GM23248 (cell line): ENCODE data around the gene POLE2. TPM values are rescaled to one million over a fixed set of nuclear protein-coding genes. Genes with fewer than 3 reads are reported as not detected.

Source experiments
- DNase-seq: peaks from one replicate; pipeline ENCODE4 v3.0.0-alpha.2; 2015
- H2AFZ ChIP-seq: fragments of 200-600 bp; sonication (generic); 2 replicates; pipeline ENCODE4 v1.6.1; 2016; ENCODE audit warnings: antibody characterized with exemption
- H3F3A ChIP-seq: fragments of 200-600 bp; sonication (generic); 2 replicates; pipeline ENCODE4 v1.6.1; 2016; ENCODE audit warnings: mild to moderate bottlenecking, antibody characterized with exemption, mixed run types; ENCODE audit not compliant: insufficient read depth
- H3K27ac ChIP-seq: fragments of 200-600 bp; sonication (generic); 2 replicates; pipeline ENCODE4 v1.5.1; 2016; ENCODE audit warnings: mild to moderate bottlenecking
- H3K27me3 ChIP-seq: fragments of 200-600 bp; sonication (generic); replicated peaks from 2 replicates; pipeline ENCODE4 v1.6.1; 2016; ENCODE audit warnings: mild to moderate bottlenecking; ENCODE audit not compliant: insufficient read depth
- H3K36me3 ChIP-seq: fragments of 200-600 bp; sonication (generic); 2 replicates; pipeline ENCODE4 v1.6.1; 2016; ENCODE audit warnings: low read depth, mild to moderate bottlenecking
- H3K4me1 ChIP-seq: fragments of 200-600 bp; sonication (generic); 2 replicates; pipeline ENCODE4 v1.6.1; 2016; ENCODE audit warnings: mild to moderate bottlenecking; ENCODE audit not compliant: insufficient read depth
- H3K4me2 ChIP-seq: fragments of 200-600 bp; sonication (generic); one replicate; pipeline ENCODE4 v1.6.1; 2016; ENCODE audit warnings: mild to moderate bottlenecking; ENCODE audit not compliant: unreplicated experiment
- H3K4me3 ChIP-seq: fragments of 200-600 bp; sonication (generic); 2 replicates; pipeline ENCODE4 v1.5.1; 2016; ENCODE audit warnings: mild to moderate bottlenecking
- H3K79me2 ChIP-seq: fragments of 200-600 bp; sonication (generic); 2 replicates; pipeline ENCODE4 v1.6.1; 2016; ENCODE audit warnings: mild to moderate bottlenecking; ENCODE audit not compliant: insufficient read depth
- H3K9ac ChIP-seq: fragments of 200-600 bp; sonication (generic); 2 replicates; pipeline ENCODE4 v1.6.1; 2016; ENCODE audit warnings: mild to moderate bottlenecking
- H3K9me2 ChIP-seq: fragments of 200-600 bp; sonication (generic); 2 replicates; pipeline ENCODE4 v1.6.1; 2016; ENCODE audit warnings: mixed run types, mild to moderate bottlenecking, moderate library complexity; ENCODE audit not compliant: insufficient read depth
- H3K9me3 ChIP-seq: fragments of 200-600 bp; sonication (generic); one replicate; pipeline ENCODE4 v1.6.1; 2017; ENCODE audit warnings: low read depth
- H4K20me1 ChIP-seq: fragments of 200-600 bp; sonication (generic); 2 replicates; pipeline ENCODE4 v1.6.0; 2016; ENCODE audit not compliant: insufficient read depth
- EZH2 ChIP-seq: fragments of 200-600 bp; sonication (generic); IDR thresholded peaks from 2 replicates; pipeline ENCODE4 v1.6.1; 2018; ENCODE audit warnings: antibody characterized with exemption, mild to moderate bottlenecking; ENCODE audit not compliant: insufficient read depth, poor library complexity, severe bottlenecking
- EZH2phosphoT487 ChIP-seq: fragments of 200-600 bp; sonication (generic); IDR thresholded peaks from 2 replicates; pipeline ENCODE4 v1.6.1; 2018; ENCODE audit warnings: antibody characterized with exemption, moderate library complexity, mild to moderate bottlenecking, low read depth; ENCODE audit not compliant: insufficient read depth
- WGBS, 2 experiments: methylation state at CpG; one replicate each; pipeline ENCODE4 v1.1.6; 2015 to 2017; ENCODE audit warnings: low lambda C conversion rate in 2 of 2, low coverage in 1 of 2; ENCODE audit errors: missing lambda C conversion rate in 2 of 2; 5-methylcytosine and 5-hydroxymethylcytosine counted together
- in situ Hi-C: fragments of 300-500 bp; cut with MboI; formaldehyde crosslinking; loops from 2 replicates; pipeline ENCODE4 v1.15.0; 2020
- polyA plus RNA-seq: library from polyadenylated mRNA; unstranded; fragments of >200 nt; fragmentation: Nextera tagmentation; extraction: Ambion mirVana; gene quantifications from 2 replicates; pipeline ENCODE4 v1.2.1, GENCODE V29; 2016
- total RNA-seq: library from RNA; depleted of rRNA; stranded (reverse); fragments of >200 nt; shearing (Covaris generic); gene quantifications from 2 replicates; pipeline ENCODE4 v1.2.3, GENCODE V29; 2014

The POLE2 gene
- total and polyA plus RNA-seq, 2 experiments from 2014 or later, result 5.2 to 5.5 TPM

- H3K9me2 ChIP-seq, result no peaks in the 10 kb centered on the region
- in situ Hi-C loops, result no loop called here
- H3K4me1 ChIP-seq, result peaks cover 24% of the 10 kb centered on the region
- H3K36me3 ChIP-seq, result peaks cover 18% of the 10 kb centered on the region
- DNase-seq, result no peak
- H2AFZ ChIP-seq, result no peak overlapping the region
- no peak overlapping the region for H3K4me2 ChIP-seq
- 92% methylated on average over 6 of the region's 6 CpGs for WGBS, 2 experiments
- H3K4me3 ChIP-seq, result no peak overlapping the region
- no peak overlapping the region for H3K27ac ChIP-seq
- H3F3A ChIP-seq, result peaks cover 51% of the 10 kb centered on the region
- peaks cover 57% of the 10 kb centered on the region for H3K79me2 ChIP-seq
- TF ChIP-seq EZH2phosphoT487 (no peak), EZH2 (no peak)
- no peaks in the 10 kb centered on the region for H3K9me3 ChIP-seq
- no peak overlapping the region for H3K9ac ChIP-seq
- no peaks in the 10 kb centered on the region for H3K27me3 ChIP-seq
- no peaks in the 10 kb centered on the region for H4K20me1 ChIP-seq
Measured at GRCh38 chr14:49615776-49616175, 72.2 kb downstream of the POLE2 start.

- no peak for DNase-seq
- Histone ChIP-seq H2AFZ (no peak overlapping the region), H3K9me3 (no peaks in the 10 kb centered on the region), H3K9ac (no peak overlapping the region), H3F3A (peaks cover 44% of the 10 kb centered on the region), H3K4me1 (peaks cover 24% of the 10 kb centered on the region), H3K4me2 (no peak overlapping the region), H3K36me3 (peaks cover 17% of the 10 kb centered on the region), H3K27ac (no peak overlapping the region), H3K9me2 (no peaks in the 10 kb centered on the region), H3K4me3 (no peak overlapping the region), H4K20me1 (no peaks in the 10 kb centered on the region), H3K27me3 (no peaks in the 10 kb centered on the region), H3K79me2 (peaks cover 56% of the 10 kb centered on the region)
- 61 to 65% methylated on average over 2 of the region's 2 CpGs for WGBS, 2 experiments
- TF ChIP-seq EZH2phosphoT487, result no peak
- no peak for TF ChIP-seq EZH2
- in situ Hi-C loops, result no loop called here
Measured at GRCh38 chr14:49614196-49614595, 73.8 kb downstream of the POLE2 start.

- DNase-seq, result no peak
- H3K27ac ChIP-seq, result no peak overlapping the region
- peaks cover 41% of the 10 kb centered on the region for H3K79me2 ChIP-seq
- peaks cover 28% of the 10 kb centered on the region for H3F3A ChIP-seq
- peaks cover 13% of the 10 kb centered on the region for H3K4me1 ChIP-seq
- no peak overlapping the region for H3K4me3 ChIP-seq
- WGBS, 2 experiments, result 97 to 98% methylated on average over 8 of the region's 8 CpGs
- H3K9ac ChIP-seq, result no peak overlapping the region
- H3K27me3 ChIP-seq, result no peaks in the 10 kb centered on the region
- H2AFZ ChIP-seq, result no peak overlapping the region
- H3K36me3 ChIP-seq, result peaks cover 3% of the 10 kb centered on the region; the same call in 1 of the 2 replicates
- in situ Hi-C loops, result no loop called here
- no peak overlapping the region for H3K4me2 ChIP-seq
- no peaks in the 10 kb centered on the region for H4K20me1 ChIP-seq
- TF ChIP-seq EZH2 (no peak), EZH2phosphoT487 (no peak)
- H3K9me3 ChIP-seq, result no peaks in the 10 kb centered on the region
- no peaks in the 10 kb centered on the region for H3K9me2 ChIP-seq
Measured at GRCh38 chr14:49612671-49613070, 75.3 kb downstream of the POLE2 start.

- H3K27me3 ChIP-seq, result no peaks in the 10 kb centered on the region
- no peak overlapping the region for H2AFZ ChIP-seq
- in situ Hi-C loops, result no loop called here
- 93 to 97% methylated on average over 4 of the region's 4 CpGs for WGBS, 2 experiments
- H3K4me2 ChIP-seq, result no peak overlapping the region
- peaks cover 39% of the 10 kb centered on the region for H3K79me2 ChIP-seq
- H3K4me1 ChIP-seq, result peaks cover 9% of the 10 kb centered on the region
- no peak overlapping the region for H3K27ac ChIP-seq
- no peak for DNase-seq
- H3F3A ChIP-seq, result peaks cover 25% of the 10 kb centered on the region
- H4K20me1 ChIP-seq, result no peaks in the 10 kb centered on the region
- H3K36me3 ChIP-seq, result peaks cover 7% of the 10 kb centered on the region; the same call in 1 of the 2 replicates
- TF ChIP-seq EZH2phosphoT487 (no peak), EZH2 (no peak)
- no peak overlapping the region for H3K4me3 ChIP-seq
- H3K9me2 ChIP-seq, result no peaks in the 10 kb centered on the region
- no peak overlapping the region for H3K9ac ChIP-seq
- H3K9me3 ChIP-seq, result no peaks in the 10 kb centered on the region
Measured at GRCh38 chr14:49612251-49612650, 75.8 kb downstream of the POLE2 start.

- in situ Hi-C loops, result no loop called here
- Histone ChIP-seq H3K4me2 (no peak overlapping the region), H3K9ac (no peak overlapping the region), H3K27me3 (no peaks in the 10 kb centered on the region), H3K79me2 (peaks cover 32% of the 10 kb centered on the region), H4K20me1 (no peaks in the 10 kb centered on the region), H3K9me2 (no peaks in the 10 kb centered on the region), H3K9me3 (no peaks in the 10 kb centered on the region), H2AFZ (no peak overlapping the region), H3K4me1 (no peaks in the 10 kb centered on the region), H3K36me3 (peaks cover 11% of the 10 kb centered on the region), H3F3A (0 out of 2 replicates have a peak, but pooled peaks cover 4% of the 10 kb centered on the region), H3K4me3 (no peak overlapping the region), H3K27ac (no peak overlapping the region)
- DNase-seq, result no peak
- WGBS, 2 experiments, result 97 to 98% methylated on average over 6 of the region's 6 CpGs
- TF ChIP-seq EZH2phosphoT487 (no peak), EZH2 (no peak)
Measured at GRCh38 chr14:49607583-49607982, 80.4 kb downstream of the POLE2 start.
